NCI-H128 (cell line): Measurements from ENCODE around the gene DDN.

Experiments used
- DNase-seq: peaks from one replicate; lab custom pipeline; 2025; ENCODE audit not compliant: unreplicated experiment; lab: John Stamatoyannopoulos, UW

Gene DDN

GRCh38 chr12:48968467-48968866, 30.7 kb downstream of the DDN start:
- no peak for DNase-seq

DNA sequence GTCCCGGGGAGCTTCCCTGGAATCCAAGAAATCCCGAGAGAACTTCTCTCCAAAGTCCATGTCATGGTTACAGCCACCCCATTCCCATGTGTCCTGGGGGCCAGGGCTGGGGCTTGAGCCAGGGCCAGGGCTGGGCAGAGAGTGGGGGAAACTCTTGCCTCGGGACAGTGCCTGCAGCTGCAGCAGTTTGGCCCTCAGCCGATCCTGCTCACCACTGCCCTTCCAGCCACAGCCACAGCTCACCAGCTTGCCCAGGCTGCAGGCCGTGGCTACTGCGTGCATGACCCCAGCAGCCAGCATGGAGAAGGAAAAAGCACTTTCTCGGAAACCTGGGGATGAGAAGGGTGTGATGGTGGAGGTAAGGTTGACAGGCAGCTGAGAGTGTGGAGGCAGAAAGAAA, 31.2 kb downstream of the DDN start:
- DNase-seq, result no peak

DNA sequence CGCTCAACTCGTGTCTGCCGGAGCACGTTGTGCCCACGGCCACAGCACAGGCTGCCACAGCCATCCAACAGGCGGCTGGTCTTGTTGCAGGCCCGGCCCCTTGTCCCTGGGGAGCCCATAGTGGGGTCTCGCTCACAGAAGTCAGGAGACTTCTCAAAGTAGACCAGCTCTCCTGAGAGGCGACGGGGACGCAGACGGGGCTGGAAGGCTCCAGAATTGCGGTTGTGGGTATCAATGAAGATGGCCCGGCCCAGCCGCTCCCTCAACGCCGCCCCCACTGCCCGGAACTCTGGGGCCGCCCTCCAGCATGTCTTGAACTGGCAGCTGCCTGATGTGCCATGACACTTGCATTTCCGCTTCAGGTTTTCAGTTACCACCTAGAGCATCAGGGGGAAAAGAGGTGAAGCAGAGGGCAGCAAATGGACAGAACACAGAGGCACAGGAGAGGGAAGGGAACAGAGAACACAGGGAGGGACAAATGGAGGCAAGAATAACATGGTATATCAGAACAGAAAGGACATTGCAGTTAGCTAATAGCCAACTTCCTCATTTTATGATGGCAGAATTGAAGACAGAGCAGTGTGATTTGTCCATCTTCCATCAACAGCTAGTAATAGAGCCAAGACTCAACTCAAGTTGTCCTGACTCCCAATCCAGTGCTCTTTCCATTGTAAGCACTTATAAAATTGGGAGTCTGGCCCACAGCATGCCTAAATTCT, 32.8 kb downstream of the DDN start:
- no peak for DNase-seq

GRCh38 chr12:48965298-48965838, 33.8 kb downstream of the DDN start:
- DNase-seq, result no peak

DNA sequence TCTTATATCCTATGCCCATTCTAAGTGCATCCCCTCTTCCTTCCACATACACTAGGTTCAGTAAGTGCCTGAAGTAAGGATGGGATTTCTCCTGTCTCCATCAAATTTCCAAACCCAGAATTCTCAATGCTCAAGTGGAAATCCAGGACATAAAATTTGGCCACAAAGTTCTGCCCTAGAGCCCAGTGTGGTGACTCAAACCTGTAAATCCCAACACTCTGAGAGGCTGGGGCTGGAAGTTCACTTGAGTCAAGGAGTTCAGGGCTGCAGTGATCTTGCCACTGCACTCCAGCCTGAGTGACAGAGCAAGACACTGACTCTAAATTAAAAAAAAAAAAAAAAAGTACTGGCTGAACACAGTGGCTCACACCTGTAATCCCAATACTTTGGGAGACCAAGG, 37.4 kb downstream of the DDN start:
- DNase-seq, result no peak

DNA sequence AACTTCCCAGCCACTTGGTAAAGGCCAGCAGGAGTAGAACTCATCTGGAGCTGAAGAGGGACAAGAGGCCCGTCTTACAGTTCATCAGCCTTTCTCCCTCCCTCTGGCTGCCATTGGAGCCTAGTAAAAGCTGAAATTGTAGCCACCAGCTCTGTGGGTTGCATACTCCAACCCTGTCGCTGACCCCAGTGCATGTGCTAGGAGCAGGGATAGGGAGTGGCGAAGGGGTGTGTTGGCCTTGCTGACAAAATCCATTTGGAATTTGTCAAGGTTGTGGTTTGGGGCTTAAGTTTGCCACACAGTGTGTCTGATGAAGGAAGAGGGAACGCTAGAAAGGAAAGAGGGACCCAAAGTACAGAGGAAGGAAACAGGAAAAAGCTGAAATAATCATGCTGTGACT, 37.8 kb downstream of the DDN start:
- no peak for DNase-seq

- no peak for DNase-seq
These were observed 38.3 kb downstream of the DDN start for GRCh38 chr12:48960834-48961233.

GRCh38 chr12:48958049-48958388, 41.2 kb downstream of the DDN start:
- DNase-seq, result no peak

- DNase-seq, result peak; percentile 96
These were observed 41.8 kb downstream of the DDN start, which contains the start of gene ARF3 for GRCh38 chr12:48957141-48958048. Gene ARF3, minus strand, starts transcription at chr12:48957487. Its CDS starts 16,392 bp downstream, at chr12:48941095.

DNA sequence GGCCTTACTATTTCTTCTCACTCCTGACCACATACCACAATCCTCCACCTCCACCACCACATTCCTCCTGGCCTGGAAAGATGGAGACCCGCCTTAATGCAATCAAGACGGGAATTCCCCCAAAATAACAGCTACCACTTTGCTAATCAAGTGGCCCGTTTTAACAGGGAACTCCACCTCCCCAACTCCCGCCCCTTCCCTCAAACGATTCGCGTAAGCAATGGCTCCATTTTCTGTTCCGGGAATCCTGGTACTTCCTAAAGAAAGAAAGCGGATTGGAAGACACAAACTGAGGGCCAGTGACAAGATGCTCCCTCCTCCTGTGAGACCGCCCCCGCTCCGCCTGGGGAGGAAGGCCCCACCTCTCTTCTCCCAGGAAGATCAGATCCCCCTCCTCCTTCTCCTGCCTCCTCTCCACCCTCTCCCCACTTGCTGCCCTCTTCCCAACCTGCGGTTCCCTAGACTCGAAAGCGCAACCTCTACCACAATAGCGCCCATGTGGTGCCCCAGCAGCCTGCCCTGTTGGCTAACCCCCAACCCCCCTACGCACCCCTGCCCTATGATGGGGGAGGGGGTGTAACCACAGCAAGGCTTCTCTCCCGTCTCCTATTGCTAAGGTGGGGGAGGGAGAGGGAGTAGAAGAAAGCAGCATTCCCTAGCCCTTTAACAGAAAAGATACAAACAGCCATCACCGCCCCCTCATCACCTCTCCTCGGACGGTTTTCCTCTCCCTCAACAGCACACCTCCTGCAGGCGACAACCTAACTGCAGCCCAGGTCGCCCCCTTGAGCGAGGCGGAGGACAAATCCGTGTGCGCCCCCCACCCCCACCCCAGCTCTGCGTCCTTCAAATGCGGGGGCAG, 42.7 kb downstream of the DDN start:
- peak; percentile 84 for DNase-seq

DNA sequence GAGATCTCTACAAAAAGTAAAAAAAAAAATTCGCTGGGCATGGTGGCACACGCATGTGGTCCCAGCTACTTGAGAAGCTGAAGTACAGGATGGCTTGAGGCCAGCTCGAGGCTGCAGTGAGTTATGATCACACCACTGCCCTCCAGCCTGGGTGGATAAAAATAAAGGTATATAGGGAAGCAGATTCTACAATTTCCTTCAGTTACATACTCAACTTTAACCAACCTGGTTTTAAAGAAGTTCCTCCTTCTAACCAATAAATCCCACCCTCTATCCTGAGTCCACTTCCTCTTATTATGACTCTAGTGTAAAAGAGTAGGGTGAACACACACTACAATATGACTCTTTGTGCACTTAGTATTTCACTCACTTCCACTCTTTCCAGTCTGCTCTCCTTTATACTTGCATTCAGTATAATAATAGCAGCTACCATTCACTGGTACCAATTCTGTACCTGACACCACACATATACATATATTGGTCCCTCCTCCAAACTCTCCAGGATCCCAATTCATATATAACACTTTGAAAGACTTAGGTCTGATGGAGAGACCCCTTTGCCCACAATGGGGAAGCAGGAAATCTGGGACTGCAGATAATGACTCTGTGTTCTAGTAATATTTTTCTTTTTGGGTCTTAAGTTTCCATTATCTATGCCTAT, 44.2 kb downstream of the DDN start:
- DNase-seq, result no peak

DNA sequence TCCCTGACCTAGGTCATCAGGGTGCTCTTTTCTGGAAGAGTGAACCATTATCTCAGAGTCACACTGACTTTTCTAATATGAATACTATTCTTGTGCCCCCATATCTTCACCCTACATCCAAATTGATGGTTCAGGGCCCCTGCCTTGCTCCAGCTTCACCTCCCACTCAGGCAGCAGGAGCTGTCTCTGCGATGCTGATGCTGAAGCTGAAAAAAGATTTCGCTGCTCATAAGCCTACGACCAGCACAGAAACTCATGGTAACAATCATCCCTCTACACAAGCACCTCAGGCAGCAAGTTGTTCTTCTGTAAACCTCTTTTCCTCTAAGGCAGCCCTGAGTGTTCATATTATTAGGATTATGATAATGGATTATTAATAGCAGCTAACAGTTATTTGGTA, 45.1 kb downstream of the DDN start:
- DNase-seq, result no peak

GRCh38 chr12:48952691-48953090, 46.5 kb downstream of the DDN start:
- DNase-seq, result no peak

DNA sequence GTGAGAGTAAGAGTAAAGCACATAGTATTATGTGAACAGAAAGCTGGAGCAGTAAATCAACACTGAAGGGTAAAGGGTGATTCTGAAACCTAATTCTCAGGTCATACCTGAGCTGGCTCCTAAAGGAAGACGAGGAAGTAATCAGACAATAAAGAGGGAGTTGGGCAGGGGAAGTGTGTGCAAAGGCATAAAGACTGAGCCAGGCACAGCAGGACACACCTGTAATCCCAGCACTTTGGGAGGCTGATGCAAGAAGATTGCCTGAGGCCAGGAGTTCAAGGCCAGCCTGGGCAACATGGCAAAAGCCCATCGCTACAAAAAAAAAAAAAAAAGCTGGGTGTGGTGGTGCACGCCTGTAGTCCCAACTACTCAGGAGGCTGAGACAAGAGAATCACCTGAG, 51.4 kb downstream of the DDN start:
- DNase-seq, result no peak

GRCh38 chr12:48946943-48947342, 52.2 kb downstream of the DDN start:
- DNase-seq, result no peak

DNA sequence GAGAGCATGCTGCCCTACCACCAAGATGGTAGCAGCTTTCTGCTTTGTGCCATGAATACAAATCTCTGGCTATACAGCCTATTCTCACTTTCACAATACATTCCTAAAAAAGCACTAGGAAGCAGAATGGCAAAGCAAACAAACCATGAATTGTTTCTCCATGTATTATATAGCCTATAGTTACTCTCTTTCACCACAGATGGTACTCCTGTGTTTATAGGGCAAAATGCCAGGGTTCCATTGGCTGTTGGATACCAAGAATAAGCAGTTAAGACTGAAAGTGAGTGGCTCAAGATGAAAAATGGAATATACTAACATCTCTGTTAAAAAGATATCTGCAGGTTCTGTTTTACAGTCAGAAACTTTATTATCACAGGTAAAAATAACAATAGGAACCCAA, 53.0 kb downstream of the DDN start:
- DNase-seq, result no peak
